ENCODE measurements around the gene NMT1. TPM values are rescaled to one million over a fixed set of nuclear protein-coding genes. Genes with fewer than 3 reads are reported as not detected.
"Not testable (repeated sequence)": the region's sequence is repeated elsewhere in the genome, so short reads cannot be mapped to it uniquely, and the experiment has no call there.

Gene NMT1
- total and polyA plus RNA-seq, 10 donors = 37.5 to 108 (median 63.9) TPM

GRCh38 chr17:45048795-45049563, 12.1 kb upstream of the NMT1 start:
- H3K9me3 ChIP-seq = no peaks in the 10 kb centered on the region
- WGBS, 5 donors = 90 to 93% (median 91%) methylated on average over 8 of the region's 8 CpGs
- H3K27me3 ChIP-seq (replicated peaks in 1 of 7) = no peaks in the 10 kb centered on the region
- intact Hi-C loops (cut with DNase I; ENCODE audit: low total_unique reads) = no loop called here
- H3K4me3 ChIP-seq = no peak overlapping the region
- peaks cover 0 to 2% (median 0%) of the 10 kb centered on the region in 6 donors for H3K36me3 ChIP-seq
- H3K4me1 ChIP-seq = peaks cover 16 to 49% (median 30%) of the 10 kb centered on the region in 6 donors
- TF ChIP-seq POLR2A (IDR thresholded peaks at IDR 0.05) = no peak
- TF ChIP-seq CTCF (IDR thresholded peaks at IDR 0.05 in 8 of 11, conservative IDR thresholded peaks at IDR 0.05 in 3 of 11) = peak in 2 of 11 experiments; percentile 10 to 28
- H3K27ac ChIP-seq = peak overlapping the region in 1 of 8 donors; percentile 7
- no peak for DNase-seq

- peaks cover 0 to 4% (median 0%) of the 10 kb centered on the region in 6 donors for H3K36me3 ChIP-seq
- TF ChIP-seq POLR2A (IDR thresholded peaks at IDR 0.05) (no peak), CTCF (IDR thresholded peaks at IDR 0.05 in 8 of 11, conservative IDR thresholded peaks at IDR 0.05 in 3 of 11) (no peak)
- no peak for DNase-seq
- intact Hi-C loops (cut with DNase I; ENCODE audit: low total_unique reads) = no loop called here
- H3K9me3 ChIP-seq = no peaks in the 10 kb centered on the region
- no peaks in the 10 kb centered on the region for H3K27me3 ChIP-seq (replicated peaks in 1 of 7)
- peak overlapping the region; percentile 53 to 71 (median 59) for H3K4me3 ChIP-seq
- peaks cover 16 to 43% (median 30%) of the 10 kb centered on the region in 6 donors for H3K4me1 ChIP-seq
- WGBS, 5 donors = 3 to 9% (median 6%) methylated on average over 12 to 14 of the region's 14 CpGs
- peak overlapping the region; percentile 80 to 94 (median 89) for H3K27ac ChIP-seq
Measured at GRCh38 chr17:45050481-45051059, 10.5 kb upstream of the NMT1 start.

GRCh38 chr17:45051060-45051719, 9.9 kb upstream of the NMT1 start, which contains the start of gene DCAKD:
Gene DCAKD (minus strand): TSS chr17:45051632. CDS start chr17:45034885, 16,747 bp downstream.
- Histone ChIP-seq H3K36me3 (peaks cover 0 to 4% (median 0%) of the 10 kb centered on the region in 6 donors), H3K27ac (peak within 1 kb of the TSS; percentile 80 to 94 (median 90))

GRCh38 chr17:45051720-45052051, 9.4 kb upstream of the NMT1 start:
- DNase-seq; H3K9me3 ChIP-seq; H3K27me3 ChIP-seq (replicated peaks in 1 of 7); intact Hi-C loops (cut with DNase I; ENCODE audit: low total_unique reads); H3K36me3 ChIP-seq: not testable (repeated sequence)
- WGBS, 5 donors = 0% methylated on average over 2 of the region's 54 CpGs; no CpG with 5 or more reads in 4 of the 5 donors
- H3K4me3 ChIP-seq = peak overlapping the region in 7 of 8 donors; percentile 51 to 83 (median 59)
- peak overlapping the region in 7 of 8 donors; percentile 84 to 94 (median 89) for H3K27ac ChIP-seq
- H3K4me1 ChIP-seq = peaks cover 16 to 43% (median 30%) of the 10 kb centered on the region in 6 donors

More at GRCh38 chr17:45051060-45051719, 9.9 kb upstream of the NMT1 start, which contains the start of gene DCAKD:
- 0 to 1% (median 0%) methylated on average over 16 to 56 of the region's 56 CpGs for WGBS, 5 donors
- intact Hi-C loops (cut with DNase I; ENCODE audit: low total_unique reads) = no loop called here
- DNase-seq = peak; percentile 99
- H3K27me3 ChIP-seq (replicated peaks in 1 of 7) = no peaks in the 10 kb centered on the region
- peak; percentile 85 to 92 (median 89) for TF ChIP-seq POLR2AphosphoS5 (IDR thresholded peaks at IDR 0.05)
- TF ChIP-seq CTCF (IDR thresholded peaks at IDR 0.05 in 8 of 11, conservative IDR thresholded peaks at IDR 0.05 in 3 of 11) = peak in 6 of 11 experiments; percentile 15 to 46 (median 24)
- peak in 2 of 3 donors; percentile 15 to 49 for TF ChIP-seq POLR2A (IDR thresholded peaks at IDR 0.05)
- H3K9me3 ChIP-seq = no peaks in the 10 kb centered on the region
- H3K4me3 ChIP-seq = peak within 1 kb of the TSS; percentile 53 to 83 (median 59)
- peaks cover 16 to 43% (median 30%) of the 10 kb centered on the region in 6 donors for H3K4me1 ChIP-seq

All from spleen (tissue), 11 donors.